H9 (cell line): Measurements from ENCODE around the gene PTPRK. TPM values are rescaled to one million over a fixed set of nuclear protein-coding genes. Genes with fewer than 3 reads are reported as not detected.

Experiments used
- DNase-seq: peaks from one replicate; pipeline ENCODE4 v3.0.0-alpha.2; 2017
- H2AFZ ChIP-seq: one replicate; pipeline ENCODE4 v1.6.1; 2013; ENCODE audit warnings: mild to moderate bottlenecking, low read length, control low read depth, moderate library complexity
- H2AK5ac ChIP-seq: 2 replicates; pipeline ENCODE4 v1.6.1; 2013; ENCODE audit warnings: low read length, control low read depth, mixed read lengths; ENCODE audit not compliant: insufficient read length
- H2BK120ac ChIP-seq: one replicate; pipeline ENCODE4 v1.6.1; 2013; ENCODE audit warnings: low read depth, mild to moderate bottlenecking, low read length, control low read depth, inconsistent platforms; ENCODE audit not compliant: poor library complexity, severe bottlenecking
- H2BK12ac ChIP-seq: 2 replicates; pipeline ENCODE4 v1.6.1; 2013; ENCODE audit warnings: low read length, control low read depth, mixed read lengths, low read depth; ENCODE audit not compliant: insufficient read length
- H2BK15ac ChIP-seq: 2 replicates; pipeline ENCODE4 v1.6.1; 2013; ENCODE audit warnings: low read depth, low read length, control low read depth
- H2BK20ac ChIP-seq: one replicate; pipeline ENCODE4 v1.6.1; 2013; ENCODE audit warnings: low read depth, mild to moderate bottlenecking, low read length, control low read depth, inconsistent platforms; ENCODE audit not compliant: poor library complexity, severe bottlenecking
- H2BK5ac ChIP-seq: 2 replicates; pipeline ENCODE4 v1.6.1; 2013; ENCODE audit warnings: low read length, control low read depth, mixed read lengths; ENCODE audit not compliant: insufficient read length
- H3K14ac ChIP-seq: 2 replicates; pipeline ENCODE4 v1.6.1; 2013; ENCODE audit warnings: low read length, control low read depth; ENCODE audit not compliant: insufficient read depth
- H3K18ac ChIP-seq: 2 replicates; pipeline ENCODE4 v1.6.1; 2013; ENCODE audit warnings: low read depth, mild to moderate bottlenecking, mixed read lengths, low read length, control low read depth; ENCODE audit not compliant: insufficient read length
- H3K23ac ChIP-seq: 2 replicates; pipeline ENCODE4 v1.6.1; 2013; ENCODE audit warnings: low read length, control low read depth, mixed read lengths, low read depth; ENCODE audit not compliant: insufficient read length
- H3K23me2 ChIP-seq: 2 replicates; pipeline ENCODE4 v1.6.1; 2013; ENCODE audit warnings: low read depth, mild to moderate bottlenecking, mixed read lengths, low read length, control low read depth; ENCODE audit not compliant: insufficient read length, poor library complexity, severe bottlenecking
- H3K27ac ChIP-seq: 2 replicates; pipeline ENCODE4 v1.5.1; 2013; ENCODE audit warnings: low read length, control low read depth, mixed read lengths, low read depth; ENCODE audit not compliant: insufficient read length
- H3K27me3 ChIP-seq: 2 replicates; pipeline ENCODE4 v1.6.1; 2013; ENCODE audit warnings: low read length, control low read depth, inconsistent platforms; ENCODE audit not compliant: insufficient read depth
- H3K4ac ChIP-seq: 2 replicates; pipeline ENCODE4 v1.6.1; 2013; ENCODE audit warnings: low read depth, mild to moderate bottlenecking, control low read depth, inconsistent platforms, low read length, moderate library complexity
- H3K4me1 ChIP-seq: 2 replicates; pipeline ENCODE4 v1.6.1; 2013; ENCODE audit warnings: low read length, control low read depth, inconsistent platforms; ENCODE audit not compliant: insufficient read depth
- H3K4me2 ChIP-seq: 2 replicates; pipeline ENCODE4 v1.6.1; 2013; ENCODE audit warnings: low read length, control low read depth, mixed read lengths; ENCODE audit not compliant: insufficient read length, insufficient read depth
- H3K56ac ChIP-seq: 2 replicates; pipeline ENCODE4 v1.6.1; 2013; ENCODE audit warnings: low read depth, mild to moderate bottlenecking, mixed read lengths, low read length, control low read depth; ENCODE audit not compliant: insufficient read length
- H3K79me1 ChIP-seq: 2 replicates; pipeline ENCODE4 v1.6.1; 2013; ENCODE audit warnings: low read depth, mild to moderate bottlenecking, moderate library complexity, low read length, control low read depth, inconsistent platforms; ENCODE audit not compliant: insufficient read depth, poor library complexity, severe bottlenecking
- H3K79me2 ChIP-seq: 2 replicates; pipeline ENCODE4 v1.6.1; 2013; ENCODE audit warnings: low read length, control low read depth, inconsistent platforms; ENCODE audit not compliant: insufficient read depth
- H3K9ac ChIP-seq: 2 replicates; pipeline ENCODE4 v1.6.1; 2013; ENCODE audit warnings: low read length, control low read depth, mixed read lengths; ENCODE audit not compliant: insufficient read length; ENCODE audit errors: extremely low read depth
- H3K9me3 ChIP-seq: one replicate; pipeline ENCODE4 v1.6.1; 2013; ENCODE audit warnings: low read depth, low read length, inconsistent platforms; ENCODE audit not compliant: control insufficient read depth
- H3T11ph ChIP-seq: one replicate; pipeline ENCODE4 v1.6.1; 2013; ENCODE audit warnings: mild to moderate bottlenecking, low read length, control low read depth, inconsistent platforms
- H4K20me1 ChIP-seq: one replicate; pipeline ENCODE4 v1.6.1; 2013; ENCODE audit not compliant: control insufficient read depth, insufficient read length, insufficient read depth
- H4K5ac ChIP-seq: 2 replicates; pipeline ENCODE4 v1.6.1; 2013; ENCODE audit warnings: low read depth, mild to moderate bottlenecking, mixed read lengths, low read length, control low read depth; ENCODE audit not compliant: insufficient read length
- H4K8ac ChIP-seq: replicated peaks from 2 replicates; pipeline ENCODE4 v1.6.1; 2013; ENCODE audit warnings: low read length, control low read depth, mixed read lengths, low read depth; ENCODE audit not compliant: insufficient read length
- H4K91ac ChIP-seq: 2 replicates; pipeline ENCODE4 v1.6.1; 2013; ENCODE audit warnings: low read depth, mild to moderate bottlenecking, moderate library complexity, mixed read lengths, low read length, control low read depth; ENCODE audit not compliant: insufficient read length
- H3K27ac Mint-ChIP-seq, 3 experiments: 2 replicates in 2 of 3; 3 replicates in 1 of 3; pipeline ENCODE4 v1.8.0; 2020 to 2021; ENCODE audit warnings: mixed read lengths in 3 of 3, mild to moderate bottlenecking in 1 of 3, moderate library complexity in 1 of 3
- H3K27me3 Mint-ChIP-seq: 2 replicates; pipeline ENCODE4 v1.8.0; 2021; ENCODE audit warnings: low read depth, mild to moderate bottlenecking, moderate library complexity, mixed read lengths
- H3K36me3 Mint-ChIP-seq, 3 experiments: 2 replicates in 2 of 3; 3 replicates in 1 of 3; pipeline ENCODE4 v1.8.0; 2020 to 2021; ENCODE audit warnings: low read depth in 3 of 3, mixed read lengths in 3 of 3; ENCODE audit not compliant: insufficient read depth in 1 of 3
- H3K4me1 Mint-ChIP-seq, 2 experiments: 2 replicates each; pipeline ENCODE4 v1.8.0; 2020; ENCODE audit warnings: mixed read lengths in 2 of 2
- H3K4me3 Mint-ChIP-seq, 2 experiments: 2 replicates in 1 of 2; 3 replicates in 1 of 2; pipeline ENCODE4 v1.8.0; 2020 to 2021; ENCODE audit warnings: mild to moderate bottlenecking in 2 of 2, mixed read lengths in 2 of 2, moderate library complexity in 1 of 2
- H3K9me3 Mint-ChIP-seq, 2 experiments: 2 replicates in 1 of 2; 3 replicates in 1 of 2; pipeline ENCODE4 v1.8.0; 2020; ENCODE audit warnings: mild to moderate bottlenecking in 2 of 2, mixed read lengths in 2 of 2, moderate library complexity in 1 of 2
- WGBS: extraction: QIAGEN DNeasy Blood & Tissue Kit; methylation state at CpG from one replicate; pipeline ENCODE4 v1.1.7; 2013; ENCODE audit warnings: missing lambda C conversion rate, low lambda C conversion rate, mixed read lengths; ENCODE audit not compliant: insufficient read length; ENCODE audit errors: extremely low coverage; 5-methylcytosine and 5-hydroxymethylcytosine counted together
- total RNA-seq: library from RNA; stranded (reverse); gene quantifications from 2 replicates; pipeline ENCODE4 v1.2.1, GENCODE V29; 2021
- TF ChIP-seq, protein P1 (sequence below): fragments of 200-600 bp; sonication (generic); conservative IDR thresholded peaks from 3 replicates; pipeline ENCODE4 v1.8.0; 2021; ENCODE audit warnings: antibody characterized with exemption, mild to moderate bottlenecking

PTPRK gene
- total RNA-seq, 1 experiment from 2014 or later = 47.9 TPM

DNA sequence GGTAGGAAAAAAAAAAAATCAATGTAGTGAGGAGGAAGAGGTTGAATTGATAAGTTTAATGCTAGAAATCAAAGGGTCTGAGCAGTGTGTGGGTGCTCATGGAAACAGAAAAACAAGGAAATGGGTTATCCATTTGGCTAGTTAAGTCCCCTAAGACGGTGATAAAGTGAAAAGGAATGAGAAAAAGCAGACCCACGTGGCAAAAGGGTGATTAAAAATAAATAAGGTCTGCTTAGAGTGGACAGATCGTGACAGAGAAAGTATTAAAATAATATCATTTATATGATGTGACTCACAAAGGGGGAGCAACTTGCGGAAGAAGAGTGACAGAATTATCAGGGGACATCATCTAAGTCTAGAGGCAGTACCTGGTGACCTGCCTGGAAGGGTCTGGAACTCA is 367.8 kb downstream of the PTPRK start:
- H3K79me1 ChIP-seq = no peaks in the 10 kb centered on the region
- H4K8ac ChIP-seq = no peak overlapping the region
- H3K23me2 ChIP-seq = no peaks in the 10 kb centered on the region
- no peak overlapping the region for H2BK5ac ChIP-seq
- no peaks in the 10 kb centered on the region for H4K20me1 ChIP-seq
- TF ChIP-seq, protein P1, sequence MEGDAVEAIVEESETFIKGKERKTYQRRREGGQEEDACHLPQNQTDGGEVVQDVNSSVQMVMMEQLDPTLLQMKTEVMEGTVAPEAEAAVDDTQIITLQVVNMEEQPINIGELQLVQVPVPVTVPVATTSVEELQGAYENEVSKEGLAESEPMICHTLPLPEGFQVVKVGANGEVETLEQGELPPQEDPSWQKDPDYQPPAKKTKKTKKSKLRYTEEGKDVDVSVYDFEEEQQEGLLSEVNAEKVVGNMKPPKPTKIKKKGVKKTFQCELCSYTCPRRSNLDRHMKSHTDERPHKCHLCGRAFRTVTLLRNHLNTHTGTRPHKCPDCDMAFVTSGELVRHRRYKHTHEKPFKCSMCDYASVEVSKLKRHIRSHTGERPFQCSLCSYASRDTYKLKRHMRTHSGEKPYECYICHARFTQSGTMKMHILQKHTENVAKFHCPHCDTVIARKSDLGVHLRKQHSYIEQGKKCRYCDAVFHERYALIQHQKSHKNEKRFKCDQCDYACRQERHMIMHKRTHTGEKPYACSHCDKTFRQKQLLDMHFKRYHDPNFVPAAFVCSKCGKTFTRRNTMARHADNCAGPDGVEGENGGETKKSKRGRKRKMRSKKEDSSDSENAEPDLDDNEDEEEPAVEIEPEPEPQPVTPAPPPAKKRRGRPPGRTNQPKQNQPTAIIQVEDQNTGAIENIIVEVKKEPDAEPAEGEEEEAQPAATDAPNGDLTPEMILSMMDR = no peak
- no peak overlapping the region for H2AK5ac ChIP-seq
- no peak overlapping the region for H4K91ac ChIP-seq
- no peak overlapping the region for H4K5ac ChIP-seq
- H3K4me1 ChIP-seq = no peaks in the 10 kb centered on the region
- no peak overlapping the region for H3K56ac ChIP-seq
- no peaks in the 10 kb centered on the region for H3K4me1 Mint-ChIP-seq
- H2BK15ac ChIP-seq = no peak overlapping the region
- H3K27ac Mint-ChIP-seq = peak overlapping the region in 2 of 3 experiments; percentile 0 to 13; a peak in 2 of 7 replicates
- H2BK120ac ChIP-seq = no peak overlapping the region
- no peaks in the 10 kb centered on the region for H3K27me3 ChIP-seq
- no peaks in the 10 kb centered on the region for H3K79me2 ChIP-seq
- no peak for DNase-seq
- H2AFZ ChIP-seq = no peak overlapping the region
- no peak overlapping the region for H3T11ph ChIP-seq
- H3K9me3 ChIP-seq = no peaks in the 10 kb centered on the region
- H2BK20ac ChIP-seq = no peak overlapping the region
- H3K4ac ChIP-seq = no peak overlapping the region
- no peak overlapping the region for H3K9ac ChIP-seq
- H3K4me2 ChIP-seq = no peak overlapping the region
- no peak overlapping the region for H3K4me3 Mint-ChIP-seq
- H3K27ac ChIP-seq = no peak overlapping the region
- no peak overlapping the region for H2BK12ac ChIP-seq
- no peaks in the 10 kb centered on the region for H3K9me3 Mint-ChIP-seq
- no peak overlapping the region for H3K23ac ChIP-seq
- H3K27me3 Mint-ChIP-seq = no peaks in the 10 kb centered on the region
- H3K36me3 Mint-ChIP-seq = no peaks in the 10 kb centered on the region
- no peak overlapping the region for H3K14ac ChIP-seq
- no peak overlapping the region for H3K18ac ChIP-seq
- no CpG with 5 or more reads among the region's 4 CpGs for WGBS
